Smooth muscle cell (in vitro differentiated cells): ENCODE measurements around the gene ISG20. TPM values are rescaled to one million over a fixed set of nuclear protein-coding genes. Genes with fewer than 3 reads are reported as not detected.

Experiments used
- DNase-seq: peaks from one replicate; lab custom pipeline; 2025; ENCODE audit not compliant: unreplicated experiment; lab: John Stamatoyannopoulos, UW
- H2AFZ ChIP-seq: fragments of 200-600 bp; sonication (generic); 2 replicates; pipeline ENCODE4 v1.6.0; 2016; ENCODE audit warnings: antibody characterized with exemption, low read depth, mild to moderate bottlenecking
- H3F3A ChIP-seq: fragments of 200-600 bp; sonication (generic); 2 replicates; pipeline ENCODE4 v1.6.0; 2017; ENCODE audit warnings: antibody characterized with exemption, low read depth
- H3K27ac ChIP-seq: fragments of 200-600 bp; sonication (generic); 2 replicates; pipeline ENCODE4 v1.5.1; 2016; ENCODE audit warnings: low read depth, mild to moderate bottlenecking
- H3K27me3 ChIP-seq: fragments of 200-600 bp; sonication (generic); 2 replicates; pipeline ENCODE4 v1.6.1; 2016; ENCODE audit warnings: low read depth, mild to moderate bottlenecking
- H3K36me3 ChIP-seq: fragments of 200-600 bp; sonication (generic); 2 replicates; pipeline ENCODE4 v1.5.1; 2016; ENCODE audit warnings: low read depth
- H3K4me1 ChIP-seq: fragments of 200-600 bp; sonication (generic); 2 replicates; pipeline ENCODE4 v1.5.1; 2016; ENCODE audit warnings: low read depth
- H3K4me2 ChIP-seq: fragments of 200-600 bp; sonication (generic); 2 replicates; pipeline ENCODE4 v1.6.0; 2016; ENCODE audit warnings: mild to moderate bottlenecking
- H3K4me3 ChIP-seq: fragments of 200-600 bp; sonication (generic); 2 replicates; pipeline ENCODE4 v1.5.1; 2016; ENCODE audit warnings: mild to moderate bottlenecking
- H3K79me2 ChIP-seq: fragments of 200-600 bp; sonication (generic); 2 replicates; pipeline ENCODE4 v1.6.0; 2016; ENCODE audit warnings: low read depth, mild to moderate bottlenecking
- H3K9ac ChIP-seq: fragments of 200-600 bp; sonication (generic); 2 replicates; pipeline ENCODE4 v1.6.0; 2016; ENCODE audit warnings: low read depth
- H3K9me3 ChIP-seq: fragments of 200-600 bp; sonication (generic); replicated peaks from 2 replicates; pipeline ENCODE4 v1.5.1; 2016; ENCODE audit warnings: low read depth
- H4K20me1 ChIP-seq: fragments of 200-600 bp; sonication (generic); 2 replicates; pipeline ENCODE4 v1.6.0; 2016; ENCODE audit warnings: low read depth
- CTCF ChIP-seq: fragments of 200-600 bp; sonication (generic); IDR thresholded peaks from 2 replicates; pipeline ENCODE4 v1.5.1; 2017; ENCODE audit warnings: borderline replicate concordance, mild to moderate bottlenecking, antibody characterized with exemption; ENCODE audit not compliant: insufficient read depth, poor library complexity, severe bottlenecking
- WGBS: methylation state at CpG from one replicate; pipeline ENCODE4 v1.1.7; 2016; ENCODE audit warnings: low lambda C conversion rate; 5-methylcytosine and 5-hydroxymethylcytosine counted together
- polyA plus RNA-seq: library from polyadenylated mRNA; unstranded; fragments of >200 nt; fragmentation: Nextera tagmentation; extraction: Ambion mirVana; gene quantifications from 2 replicates; pipeline ENCODE4 v1.2.1, GENCODE V29; 2016
- total RNA-seq: library from RNA; depleted of rRNA; stranded (reverse); fragments of >200 nt; gene quantifications from 2 replicates; pipeline ENCODE4 v1.2.3, GENCODE V29; 2014

ISG20 gene
- total and polyA plus RNA-seq, 2 experiments from 2014 or later, result 0.81 to 1.1 TPM

DNA sequence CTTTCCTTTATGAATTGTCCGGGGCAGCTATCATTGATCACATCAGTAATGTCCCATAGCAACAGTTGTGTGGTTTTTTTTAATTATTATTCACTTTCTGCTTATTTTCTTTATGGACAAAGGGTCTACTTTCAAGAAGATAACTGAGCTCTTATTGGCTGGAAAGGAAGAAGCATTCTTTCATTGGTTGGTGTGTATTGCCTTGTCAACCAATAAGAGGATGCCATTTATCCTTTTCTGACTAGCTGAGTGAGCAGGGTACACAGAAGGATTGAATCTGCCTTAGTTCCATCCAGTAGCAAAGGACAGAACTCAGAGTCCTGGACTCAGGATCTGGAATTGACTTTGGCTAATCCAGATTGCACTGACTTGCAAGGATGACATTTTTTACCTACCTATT is 30.9 kb upstream of the ISG20 start:
- Histone ChIP-seq H3K9me3 (no peaks in the 10 kb centered on the region), H3K27me3 (peaks cover 67% of the 10 kb centered on the region), H2AFZ (no peak overlapping the region), H3K4me3 (no peak overlapping the region), H3K4me1 (peaks cover 33% of the 10 kb centered on the region), H3K4me2 (no peak overlapping the region), H3K79me2 (no peaks in the 10 kb centered on the region), H3F3A (no peaks in the 10 kb centered on the region), H3K36me3 (no peaks in the 10 kb centered on the region), H3K27ac (no peak overlapping the region), H4K20me1 (no peaks in the 10 kb centered on the region), H3K9ac (no peak overlapping the region)
- 89% methylated on average over 1 of the region's 1 CpG for WGBS
- no peak for TF ChIP-seq CTCF
- DNase-seq, result no peak

- no peaks in the 10 kb centered on the region for H4K20me1 ChIP-seq
Observed at GRCh38 chr15:88608607-88609181, 30.1 kb upstream of the ISG20 start.

DNA sequence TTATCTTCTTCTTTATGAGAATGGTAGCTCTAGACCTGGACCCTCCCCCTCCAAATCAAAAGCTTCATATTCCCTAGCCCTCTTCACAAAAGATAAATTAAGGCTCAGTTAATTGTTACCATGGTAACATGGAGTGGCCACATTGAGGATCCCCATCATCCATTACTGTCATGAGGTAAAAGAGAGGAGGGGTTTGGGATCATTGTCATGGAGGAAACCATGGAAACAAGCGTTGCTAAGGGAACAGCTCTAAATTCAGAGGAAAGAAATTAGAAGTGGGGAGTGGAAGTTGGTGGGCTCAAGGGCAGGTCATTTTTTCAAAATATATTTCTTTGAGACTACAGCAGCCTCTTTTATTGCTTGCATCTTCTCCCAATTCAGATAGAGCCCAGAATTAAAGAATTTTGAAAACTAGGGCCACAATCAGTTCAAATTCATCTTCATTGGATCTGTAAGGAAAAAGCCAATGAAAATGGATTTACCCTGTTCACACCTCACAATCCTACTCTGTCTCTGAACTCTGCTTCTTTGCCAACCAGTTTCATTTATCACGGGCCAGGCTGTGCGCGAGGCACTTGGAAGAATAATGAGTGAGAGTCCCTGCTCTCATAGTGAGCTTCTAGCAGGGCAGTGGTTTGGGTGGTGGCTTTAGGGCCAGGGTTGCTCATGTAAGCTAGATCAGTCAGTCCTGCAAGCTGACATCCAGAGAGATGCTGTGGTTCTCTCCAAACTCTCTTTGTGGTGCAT is 29.3 kb upstream of the ISG20 start:
- TF ChIP-seq CTCF, result no peak
- peaks cover 32% of the 10 kb centered on the region for H3K4me1 ChIP-seq
- no peaks in the 10 kb centered on the region for H3K9me3 ChIP-seq
- H3K27ac ChIP-seq, result no peak overlapping the region
- H4K20me1 ChIP-seq, result no peaks in the 10 kb centered on the region
- no peak overlapping the region for H3K4me3 ChIP-seq
- DNase-seq, result no peak
- peaks cover 52% of the 10 kb centered on the region for H3K27me3 ChIP-seq
- no peaks in the 10 kb centered on the region for H3K36me3 ChIP-seq
- H2AFZ ChIP-seq, result no peak overlapping the region
- no peak overlapping the region for H3K4me2 ChIP-seq
- no peak overlapping the region for H3K9ac ChIP-seq
- H3K79me2 ChIP-seq, result no peaks in the 10 kb centered on the region
- WGBS, result 83% methylated on average over 4 of the region's 4 CpGs
- H3F3A ChIP-seq, result no peaks in the 10 kb centered on the region

More at GRCh38 chr15:88608607-88609181, 30.1 kb upstream of the ISG20 start:
- Histone ChIP-seq H3K27me3 (peaks cover 60% of the 10 kb centered on the region), H3K79me2 (no peaks in the 10 kb centered on the region), H3K36me3 (no peaks in the 10 kb centered on the region), H3K9ac (no peak overlapping the region), H3K9me3 (no peaks in the 10 kb centered on the region), H3K27ac (no peak overlapping the region), H3F3A (no peaks in the 10 kb centered on the region), H3K4me1 (peaks cover 37% of the 10 kb centered on the region), H3K4me3 (no peak overlapping the region), H2AFZ (no peak overlapping the region), H3K4me2 (no peak overlapping the region)
- WGBS, result 82% methylated on average over 4 of the region's 4 CpGs
- no peak for TF ChIP-seq CTCF
- DNase-seq, result no peak
